Endometrium (tissue), 2 donors: ENCODE data around the gene MTARC1.

Source experiments
- FAIRE-seq: peaks from 2 replicates; lab custom pipeline; 2012; peaks lifted over from hg19 to GRCh38; lab: Jason Lieb, UNC
- donor health status: control.
- donor health status: control.

MTARC1 gene

GRCh38 chr1:220806408-220806807 lies 19.7 kb downstream of the MTARC1 start:
- no peak for FAIRE-seq

GRCh38 chr1:220807726-220808125 lies 21.0 kb downstream of the MTARC1 start:
- no peak for FAIRE-seq

GRCh38 chr1:220808345-220809186 lies 21.9 kb downstream of the MTARC1 start:
- FAIRE-seq: no peak

GRCh38 chr1:220809187-220809550 lies 22.5 kb downstream of the MTARC1 start:
- no peak for FAIRE-seq

- FAIRE-seq: no peak
Observed at GRCh38 chr1:220809704-220810103, 23.0 kb downstream of the MTARC1 start.

GRCh38 chr1:220810179-220810653 lies 23.5 kb downstream of the MTARC1 start:
- FAIRE-seq: peak; percentile 45

- no peak for FAIRE-seq
Observed at GRCh38 chr1:220810963-220811362, 24.2 kb downstream of the MTARC1 start.

- FAIRE-seq: no peak
Observed at GRCh38 chr1:220811695-220812094, 25.0 kb downstream of the MTARC1 start.

GRCh38 chr1:220812308-220812707 lies 25.6 kb downstream of the MTARC1 start:
- no peak for FAIRE-seq

- no peak for FAIRE-seq
Observed at GRCh38 chr1:220813013-220813412, 26.3 kb downstream of the MTARC1 start.

- FAIRE-seq: no peak
Observed at GRCh38 chr1:220815409-220815808, 28.7 kb downstream of the MTARC1 start.

GRCh38 chr1:220817907-220818306 lies 31.2 kb downstream of the MTARC1 start:
- FAIRE-seq: no peak

- FAIRE-seq: peak; percentile 99
Observed at GRCh38 chr1:220818421-220819173, 31.9 kb downstream of the MTARC1 start.

GRCh38 chr1:220819467-220820026 lies 32.8 kb downstream of the MTARC1 start:
- FAIRE-seq: no peak

- no peak for FAIRE-seq
Observed at GRCh38 chr1:220824031-220824989, 37.6 kb downstream of the MTARC1 start.

- FAIRE-seq: no peak
Observed at GRCh38 chr1:220825819-220826551, 39.3 kb downstream of the MTARC1 start.

GRCh38 chr1:220826729-220827128 lies 40.0 kb downstream of the MTARC1 start:
- no peak for FAIRE-seq

- no peak for FAIRE-seq
Observed at GRCh38 chr1:220827445-220828178, 40.9 kb downstream of the MTARC1 start.

GRCh38 chr1:220828179-220828490 lies 41.4 kb downstream of the MTARC1 start:
- FAIRE-seq: no peak

- FAIRE-seq: no peak
Observed at GRCh38 chr1:220828950-220829586, 42.4 kb downstream of the MTARC1 start.
